B cell (primary cell): Measurements from ENCODE around the gene STAT5A. TPM values are rescaled to one million over a fixed set of nuclear protein-coding genes. Genes with fewer than 3 reads are reported as not detected.

Source experiments
- ATAC-seq: fragments of 200-7000 bp; cut with Tn5 transposase; one replicate; pipeline ENCODE4 v1.10.0; 2021; ENCODE audit warnings: low read depth, mild to moderate bottlenecking, moderate number of reproducible peaks, moderate library complexity
- CTCF ChIA-PET: fragments of 350-600 bp; sonication (Branson Sonifier 250); formaldehyde crosslinking; loops from one replicate; lab custom pipeline; 2021; ENCODE audit warnings: antibody characterized with exemption, inconsistent platforms; lab: Charles Lee
- POLR2A ChIA-PET: fragments of 350-600 bp; sonication (Branson Sonifier 250); formaldehyde crosslinking; loops from one replicate; lab custom pipeline; 2021; ENCODE audit warnings: antibody characterized with exemption; lab: Charles Lee
- DNase-seq: peaks from one replicate; pipeline ENCODE4 v3.0.0; 2013
- H2AFZ ChIP-seq: 2 replicates; pipeline ENCODE4 v1.6.1; 2012; ENCODE audit warnings: mild to moderate bottlenecking, low read depth, low read length; ENCODE audit not compliant: insufficient read depth, poor library complexity, severe bottlenecking
- H3K27ac ChIP-seq, 2 donors: 1 replicate in 1 of 2; 2 replicates in 1 of 2; pipeline ENCODE4 v1.5.1; 2012 to 2013; ENCODE audit warnings: low read length in 2 of 2, mild to moderate bottlenecking in 2 of 2, moderate library complexity in 1 of 2
- H3K27me3 ChIP-seq, 4 experiments: fragments of 200-600 bp in 1 of 4; sonication (generic) in 1 of 4; replicated peaks in 1 of 4; 1 replicate in 2 of 4; 2 replicates in 2 of 4; pipeline versions ENCODE4 v1.6.1 to v1.7.0; 2013 to 2016; ENCODE audit warnings: low read length in 3 of 4, mild to moderate bottlenecking in 2 of 4, mixed read lengths in 1 of 4, moderate library complexity in 1 of 4; ENCODE audit not compliant: insufficient read depth in 4 of 4, control insufficient read depth in 3 of 4; ENCODE audit errors: control extremely low read depth in 1 of 4
- H3K36me3 ChIP-seq, 2 experiments: replicated peaks in 1 of 2; 1 replicate in 1 of 2; 2 replicates in 1 of 2; pipeline versions ENCODE4 v1.6.1 to v1.7.1; 2013; ENCODE audit warnings: low read length in 1 of 2; ENCODE audit not compliant: insufficient read depth in 2 of 2, control insufficient read depth in 1 of 2; ENCODE audit errors: control extremely low read depth in 1 of 2, extremely low read depth in 1 of 2
- H3K4me1 ChIP-seq, 2 donors: fragments of 200-600 bp in 1 of 2; sonication (generic) in 1 of 2; 1 replicate in 1 of 2; 2 replicates in 1 of 2; pipeline versions ENCODE4 v1.5.1 to v1.6.1; 2013 to 2017; ENCODE audit warnings: low read length in 2 of 2; ENCODE audit not compliant: control insufficient read depth in 2 of 2, insufficient read depth in 2 of 2
- H3K4me2 ChIP-seq: replicated peaks from 2 replicates; pipeline ENCODE3; 2012; ENCODE audit warnings: mild to moderate bottlenecking, low read depth, low read length; ENCODE audit not compliant: poor library complexity, severe bottlenecking
- H3K4me3 ChIP-seq, 5 experiments: fragments of 200-600 bp in 1 of 5; sonication (generic) in 1 of 5; 1 replicate in 3 of 5; 2 replicates in 2 of 5; pipeline versions ENCODE4 v1.5.1 to v1.7.0; 2011 to 2016; ENCODE audit warnings: low read length in 4 of 5, mild to moderate bottlenecking in 4 of 5, low read depth in 2 of 5, control low read depth in 1 of 5, moderate library complexity in 1 of 5; ENCODE audit not compliant: insufficient read depth in 1 of 5; ENCODE audit errors: control extremely low read depth in 1 of 5, extremely low read depth in 1 of 5
- H3K79me2 ChIP-seq: fragments of 200-600 bp; sonication (generic); one replicate; pipeline ENCODE4 v1.6.0; 2016; ENCODE audit warnings: low read length; ENCODE audit not compliant: control insufficient read depth, insufficient read depth
- H3K9ac ChIP-seq: fragments of 200-600 bp; sonication (generic); 2 replicates; pipeline ENCODE4 v1.6.1; 2017; ENCODE audit warnings: mild to moderate bottlenecking, low read length, moderate library complexity
- H3K9me3 ChIP-seq, 3 donors: one replicate each; pipeline versions ENCODE4 v1.6.1 to v1.7.1; 2013; ENCODE audit warnings: low read length in 2 of 3; ENCODE audit not compliant: control insufficient read depth in 2 of 3, insufficient read depth in 1 of 3; ENCODE audit errors: control extremely low read depth in 1 of 3
- H4K20me1 ChIP-seq: 2 replicates; pipeline ENCODE4 v1.6.0; 2012; ENCODE audit warnings: mild to moderate bottlenecking, low read length; ENCODE audit not compliant: insufficient read depth, control insufficient read depth, poor library complexity, severe bottlenecking
- H3K27ac Mint-ChIP-seq: one replicate; pipeline ENCODE4 v1.8.0; 2021; ENCODE audit warnings: mixed read lengths
- H3K27me3 Mint-ChIP-seq: one replicate; pipeline ENCODE4 v1.8.0; 2021; ENCODE audit warnings: mixed read lengths
- H3K4me1 Mint-ChIP-seq: one replicate; pipeline ENCODE4 v1.8.0; 2021; ENCODE audit warnings: mixed read lengths
- H3K4me3 Mint-ChIP-seq: one replicate; pipeline ENCODE4 v1.8.0; 2021; ENCODE audit warnings: mixed read lengths
- H3K9me3 Mint-ChIP-seq: one replicate; pipeline ENCODE4 v1.8.0; 2022; ENCODE audit warnings: mixed read lengths; ENCODE audit not compliant: insufficient read depth
- CTCF ChIP-seq: fragments of 200-600 bp; IDR thresholded peaks from one replicate; pipeline ENCODE4 v1.8.0; 2022; ENCODE audit warnings: antibody characterized with exemption, mild to moderate bottlenecking
- EZH2 ChIP-seq: IDR thresholded peaks from 2 replicates; pipeline ENCODE4 v1.6.1; 2012; ENCODE audit warnings: borderline replicate concordance, low read depth, mild to moderate bottlenecking, moderate library complexity, low read length; ENCODE audit not compliant: insufficient read depth, poor library complexity, severe bottlenecking
- WGBS: methylation state at CpG from one replicate; pipeline ENCODE4 v1.1.5; 2013; ENCODE audit warnings: missing lambda C conversion rate; ENCODE audit not compliant: insufficient coverage; 5-methylcytosine and 5-hydroxymethylcytosine counted together
- intact Hi-C: fragments of 100-400 bp; cut with micrococcal nuclease; formaldehyde crosslinking; loops from one replicate; pipeline ENCODE4 v1.10.0; 2022
- polyA plus RNA-seq: library from polyadenylated mRNA; depleted of rRNA; stranded (reverse); fragments of >200 nt; gene quantifications from 2 replicates; pipeline ENCODE4 v1.2.3, GENCODE V29; 2012
- total RNA-seq, 2 donors: library from RNA; stranded (reverse); fragments of 120-200 nt in 1 of 2; gene quantifications; 1 replicate in 1 of 2; 2 replicates in 1 of 2; pipeline versions ENCODE4 v1.2.3 to v1.2.4, GENCODE V29; 2013 to 2022

The STAT5A gene
- total and polyA plus RNA-seq, 2 donors (not counting 1 experiment from before 2014, with no cell fraction given), result 48.8 to 110 TPM

DNA sequence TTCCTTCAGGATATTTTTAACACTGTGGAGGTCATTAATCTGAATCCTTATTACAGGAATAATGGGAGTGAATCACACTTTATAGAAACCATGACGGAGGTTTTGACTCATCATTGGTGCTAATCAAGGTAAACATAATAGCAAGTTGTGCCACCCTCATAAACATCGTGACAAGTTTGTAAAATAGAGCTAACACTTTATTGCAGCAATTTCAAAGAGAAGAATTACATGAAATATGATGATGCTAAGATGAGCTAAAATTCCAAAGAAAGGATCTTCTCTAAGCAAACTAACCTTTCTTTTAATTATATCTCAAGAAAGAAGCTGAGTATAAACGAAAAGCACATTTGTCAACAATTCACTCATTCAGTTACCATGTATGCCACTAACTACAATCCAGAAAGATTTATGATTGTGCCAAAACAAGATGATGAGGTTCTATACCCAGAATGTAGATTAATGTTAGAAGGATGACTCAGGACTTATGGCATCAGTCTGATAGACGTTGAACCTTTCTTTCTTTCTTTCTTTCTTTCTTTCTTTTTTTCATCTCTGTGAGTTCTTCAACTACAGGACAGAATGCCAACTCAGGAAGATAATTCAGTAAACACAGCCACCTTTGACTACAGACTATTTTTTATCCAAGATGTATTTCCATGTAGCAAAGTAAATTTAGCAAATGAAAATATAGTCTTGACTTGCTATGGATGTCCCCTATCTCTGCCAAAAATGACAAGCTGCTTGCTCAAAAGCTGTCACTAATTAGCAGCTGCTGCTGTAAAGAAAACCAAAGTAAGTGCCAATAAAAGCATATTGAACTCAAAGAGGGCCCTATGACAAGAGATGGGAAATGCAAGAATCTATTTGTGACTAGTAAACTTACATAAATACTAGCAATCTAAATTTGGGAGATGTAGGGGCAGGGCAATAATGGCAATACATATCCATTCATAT, 35.4 kb upstream of the STAT5A start:
- intact Hi-C loops, result no loop called here
- ATAC-seq, result no peak

More for the DNA sequence above, 35.4 kb upstream of the STAT5A start:
- no peaks in the 10 kb centered on the region for H3K36me3 ChIP-seq
- H3K27ac Mint-ChIP-seq, result no peak overlapping the region
- DNase-seq, result no peak
- no peaks in the 10 kb centered on the region for H3K27me3 ChIP-seq
- no peak overlapping the region for H3K4me3 ChIP-seq
- ChIA-PET POLR2A (interaction anchor here (0.6 kb wide), 1 partner anchor 16 kb away, joined by 3 read pairs; no protein-coding TSS in a partner anchor), CTCF (interaction anchor here (0.6 to 2.0 kb wide), 2 partner anchors 36 to 182 kb away, joined by 3 to 4 read pairs; partner anchors contain the start of gene STAT5A)
- no peak overlapping the region for H3K4me3 Mint-ChIP-seq
- no peaks in the 10 kb centered on the region for H3K9me3 ChIP-seq
- no peaks in the 10 kb centered on the region for H3K27me3 Mint-ChIP-seq
- peaks cover 40% of the 10 kb centered on the region for H3K4me1 Mint-ChIP-seq
- H3K79me2 ChIP-seq, result peaks cover 65% of the 10 kb centered on the region
- H3K9ac ChIP-seq, result no peak overlapping the region
- H2AFZ ChIP-seq, result no peak overlapping the region
- no CpG with 5 or more reads among the region's 4 CpGs for WGBS
- H3K9me3 Mint-ChIP-seq, result no peaks in the 10 kb centered on the region
- H4K20me1 ChIP-seq, result no peaks in the 10 kb centered on the region
- peaks cover 11 to 18% of the 10 kb centered on the region in 2 donors for H3K4me1 ChIP-seq
- H3K4me2 ChIP-seq, result no peak overlapping the region
- no peak for TF ChIP-seq CTCF
- no peak for TF ChIP-seq EZH2
- no peak overlapping the region for H3K27ac ChIP-seq
